ENCODE data around the gene GNAQ.
A peak's percentile ranks its signal among the peaks of the same experiment; 100 is the strongest.

DNA sequence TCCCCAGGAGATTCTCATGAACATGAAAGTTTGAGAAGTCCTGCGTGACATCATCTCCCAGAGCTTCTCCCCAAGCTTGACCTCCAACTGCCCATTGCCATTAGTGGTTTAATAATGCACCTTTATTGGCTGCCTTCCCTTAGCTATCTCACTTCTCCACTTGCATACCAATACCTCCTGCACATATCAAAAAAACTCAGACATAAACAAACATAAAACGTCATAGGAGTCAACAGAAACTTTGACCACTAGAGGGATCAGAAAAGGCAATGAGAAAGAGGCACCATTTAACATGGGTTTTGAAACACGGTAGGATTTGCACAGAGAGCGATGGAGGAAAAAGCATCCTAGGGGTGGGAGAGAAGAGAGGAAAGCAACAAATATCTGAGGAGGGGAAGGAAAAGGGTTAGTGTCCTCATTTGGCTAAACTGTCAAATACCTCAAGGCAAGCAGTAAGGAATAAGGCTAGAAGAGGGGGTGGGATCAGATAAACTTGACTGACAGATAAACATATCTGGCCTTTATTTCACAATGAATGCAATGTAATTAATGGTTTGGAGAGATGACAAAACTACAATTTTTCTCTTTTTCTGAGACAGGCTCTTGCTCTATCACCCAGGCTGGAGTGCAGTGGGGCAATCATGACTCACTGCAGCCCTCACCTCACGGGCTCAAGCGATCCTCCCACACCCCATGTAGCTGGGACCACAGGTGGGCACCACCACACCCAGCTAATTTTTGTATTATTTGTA lies 27.0 kb downstream of the GNAQ start:
- TF ChIP-seq, protein P1, sequence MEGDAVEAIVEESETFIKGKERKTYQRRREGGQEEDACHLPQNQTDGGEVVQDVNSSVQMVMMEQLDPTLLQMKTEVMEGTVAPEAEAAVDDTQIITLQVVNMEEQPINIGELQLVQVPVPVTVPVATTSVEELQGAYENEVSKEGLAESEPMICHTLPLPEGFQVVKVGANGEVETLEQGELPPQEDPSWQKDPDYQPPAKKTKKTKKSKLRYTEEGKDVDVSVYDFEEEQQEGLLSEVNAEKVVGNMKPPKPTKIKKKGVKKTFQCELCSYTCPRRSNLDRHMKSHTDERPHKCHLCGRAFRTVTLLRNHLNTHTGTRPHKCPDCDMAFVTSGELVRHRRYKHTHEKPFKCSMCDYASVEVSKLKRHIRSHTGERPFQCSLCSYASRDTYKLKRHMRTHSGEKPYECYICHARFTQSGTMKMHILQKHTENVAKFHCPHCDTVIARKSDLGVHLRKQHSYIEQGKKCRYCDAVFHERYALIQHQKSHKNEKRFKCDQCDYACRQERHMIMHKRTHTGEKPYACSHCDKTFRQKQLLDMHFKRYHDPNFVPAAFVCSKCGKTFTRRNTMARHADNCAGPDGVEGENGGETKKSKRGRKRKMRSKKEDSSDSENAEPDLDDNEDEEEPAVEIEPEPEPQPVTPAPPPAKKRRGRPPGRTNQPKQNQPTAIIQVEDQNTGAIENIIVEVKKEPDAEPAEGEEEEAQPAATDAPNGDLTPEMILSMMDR (IDR thresholded peaks at IDR 0.05; ENCODE audit: poor library complexity): peak; percentile 30
- TF ChIP-seq EZH2phosphoT487 (IDR thresholded peaks at IDR 0.05; ENCODE audit: low read depth, severe bottlenecking, unreplicated experiment): no peak
